Measurements from ENCODE around the gene KCNQ1.

GRCh38 chr11:2688381-2689231, 243.8 kb downstream of the KCNQ1 start:
- no peak for TF ChIP-seq CTCF (IDR thresholded peaks at IDR 0.05 in 2 of 3, conservative IDR thresholded peaks at IDR 0.05 in 1 of 3; ENCODE audit: insufficient read depth in 2 of 3, low read depth in 1 of 3, low read length in 3 of 3)
- no peak for TF ChIP-seq EP300 (IDR thresholded peaks at IDR 0.05; ENCODE audit: low read length)
- TF ChIP-seq ZNF77 (CRISPR knock-in tag; IDR thresholded peaks at IDR 0.05) = no peak
- no peak for TF ChIP-seq SFPQ (IDR thresholded peaks at IDR 0.05; ENCODE audit: low read depth, low read length)
- no peak for TF ChIP-seq ETV6 (IDR thresholded peaks at IDR 0.05; ENCODE audit: borderline replicate concordance in 1 of 2, low read depth in 2 of 2, low read length in 1 of 2)
- TF ChIP-seq ETV6 (CRISPR knock-in tag; IDR thresholded peaks at IDR 0.05; ENCODE audit: borderline replicate concordance) = no peak
- TF ChIP-seq POLR2A (conservative IDR thresholded peaks at IDR 0.05) = no peak
- TF ChIP-seq CHD1 (IDR thresholded peaks at IDR 0.05; ENCODE audit: low read length) = no peak
- TF ChIP-seq THAP7 (CRISPR knock-in tag; IDR thresholded peaks at IDR 0.05) = no peak
- no peak for TF ChIP-seq CHD2 (IDR thresholded peaks at IDR 0.05; ENCODE audit: low read depth, low read length)
